D721Med (cell line): Measurements from ENCODE around the gene OPCML.

Experiments used
- DNase-seq: peaks from one replicate; pipeline ENCODE4 v3.0.0; 2011; ENCODE audit warnings: low spot score; ENCODE audit not compliant: insufficient read length
- FAIRE-seq: peaks from 2 replicates; lab custom pipeline; 2011; peaks lifted over from hg19 to GRCh38; lab: Jason Lieb, UNC
- CTCF ChIP-seq: IDR thresholded peaks from 2 replicates; pipeline ENCODE4 v1.5.1; 2012; ENCODE audit warnings: mild to moderate bottlenecking, control low read depth; ENCODE audit not compliant: insufficient read depth; ENCODE audit errors: missing control alignments

OPCML gene

GRCh38 chr11:132704781-132705375 lies 827.4 kb downstream of the OPCML start:
- DNase-seq: no peak
- no peak for FAIRE-seq
- no peak for TF ChIP-seq CTCF

GRCh38 chr11:132692891-132693290 lies 839.4 kb downstream of the OPCML start:
- DNase-seq (no peak), FAIRE-seq (no peak)
- TF ChIP-seq CTCF: no peak

- DNase-seq (no peak), FAIRE-seq (no peak)
- TF ChIP-seq CTCF: no peak
Measured at GRCh38 chr11:132691848-132692550, 840.3 kb downstream of the OPCML start.

GRCh38 chr11:132686886-132687285 lies 845.4 kb downstream of the OPCML start:
- DNase-seq: no peak
- no peak for TF ChIP-seq CTCF
- no peak for FAIRE-seq

GRCh38 chr11:132685174-132685611 lies 847.1 kb downstream of the OPCML start:
- no peak for TF ChIP-seq CTCF
- no peak for FAIRE-seq
- no peak for DNase-seq

DNA sequence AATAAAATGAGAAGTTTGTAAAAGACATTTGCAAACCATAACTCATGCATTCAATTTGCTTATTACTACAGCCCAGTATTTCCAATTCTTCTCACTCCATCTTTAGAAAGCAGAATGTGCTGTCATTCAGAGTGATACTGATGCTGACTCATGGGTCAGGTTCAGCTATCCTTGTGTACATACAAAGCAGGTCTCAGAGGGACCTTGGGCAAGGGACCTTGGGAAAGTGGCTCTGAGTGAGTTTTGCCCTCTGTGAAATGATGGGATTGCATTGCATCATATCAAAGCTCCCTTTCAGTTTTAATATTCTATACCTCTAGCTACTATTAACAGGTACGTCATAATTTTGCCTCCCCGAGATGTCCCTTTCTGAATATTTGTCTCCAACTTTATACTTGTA lies 848.7 kb downstream of the OPCML start:
- DNase-seq: no peak
- no peak for TF ChIP-seq CTCF
- FAIRE-seq: no peak

- FAIRE-seq (no peak), DNase-seq (no peak)
- no peak for TF ChIP-seq CTCF
Measured at GRCh38 chr11:132681971-132682370, 850.3 kb downstream of the OPCML start.
